ENCODE measurements around the gene NCEH1.

GRCh38 chr3:172624999-172625398 is 85.9 kb downstream of the NCEH1 start:
- TF ChIP-seq CTCF (IDR thresholded peaks at IDR 0.05) (no peak), POLR2A (IDR thresholded peaks at IDR 0.05) (no peak), POLR2AphosphoS5 (IDR thresholded peaks at IDR 0.05) (no peak)
